ENCODE measurements around the gene REX1BD. TPM values are rescaled to one million over a fixed set of nuclear protein-coding genes. Genes with fewer than 3 reads are reported as not detected.

The REX1BD gene
- total and polyA plus RNA-seq, 2 donors (not counting 3 experiments of a cell fraction or from before 2014, with no cell fraction given): 64.4 to 90.9 TPM

DNA sequence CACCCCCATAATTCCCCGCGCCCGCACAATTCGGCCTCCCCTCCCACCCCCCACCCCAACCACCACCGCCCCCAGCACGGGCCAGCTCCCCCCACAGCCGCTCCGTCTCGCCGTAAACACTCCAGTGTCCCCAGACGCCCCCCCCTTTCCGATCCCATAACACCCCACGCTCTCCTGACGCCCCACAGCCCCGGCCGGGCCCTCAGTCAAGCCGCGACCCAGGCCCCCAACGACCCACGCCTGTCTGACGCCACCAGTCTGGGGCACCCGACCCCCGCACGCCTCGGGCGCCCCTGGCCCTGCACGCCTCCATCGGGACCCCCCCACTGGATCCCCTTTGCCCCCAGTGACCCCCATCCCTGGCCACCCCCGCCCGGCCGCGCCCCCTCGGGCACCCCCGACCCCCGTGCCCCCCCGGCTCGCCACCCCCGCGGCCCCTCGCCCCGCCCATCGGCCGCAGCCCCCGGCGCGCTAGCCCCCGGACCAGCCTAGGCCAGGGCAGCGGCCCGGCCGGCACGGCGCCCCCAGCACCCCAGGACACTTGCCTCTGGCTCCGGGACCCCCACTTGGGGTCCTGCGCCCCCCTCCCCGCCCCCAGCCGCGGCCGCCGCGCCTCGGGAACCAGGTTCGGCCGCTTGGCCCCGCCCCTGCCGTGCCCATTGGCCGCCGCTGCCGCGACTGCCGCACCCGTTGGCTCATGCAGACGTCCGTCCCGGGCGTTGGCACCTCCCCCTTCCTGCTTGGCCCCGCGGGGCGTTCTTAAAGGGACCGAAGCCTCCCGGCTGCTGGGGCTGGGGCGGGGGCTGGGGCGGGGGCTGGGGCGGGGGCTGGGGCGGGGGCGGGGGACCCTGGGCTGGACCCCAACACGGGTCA is 45.4 kb upstream of the REX1BD start, which contains the start of gene FKBP8:
FKBP8 (minus strand) TSS at position 633 of the 873 bp plus-strand sequence. CDS start 1,603 bp downstream, outside the sequence.
- intact Hi-C loops (cut with micrococcal nuclease) (loop anchor here (1.0 kb wide), 1 partner anchor 28 kb away; the partner anchor contains the start of gene UBA52), dilution Hi-C loops (cut with MboI; ENCODE audit: extremely low pct_ligation_motif_present, low sequenced_read_pairs) (no loop called here)
- no peak for TF ChIP-seq JUN (IDR thresholded peaks at IDR 0.05; ENCODE audit: borderline replicate concordance, insufficient read depth, insufficient read length, low read depth)
- TF ChIP-seq, protein P1, sequence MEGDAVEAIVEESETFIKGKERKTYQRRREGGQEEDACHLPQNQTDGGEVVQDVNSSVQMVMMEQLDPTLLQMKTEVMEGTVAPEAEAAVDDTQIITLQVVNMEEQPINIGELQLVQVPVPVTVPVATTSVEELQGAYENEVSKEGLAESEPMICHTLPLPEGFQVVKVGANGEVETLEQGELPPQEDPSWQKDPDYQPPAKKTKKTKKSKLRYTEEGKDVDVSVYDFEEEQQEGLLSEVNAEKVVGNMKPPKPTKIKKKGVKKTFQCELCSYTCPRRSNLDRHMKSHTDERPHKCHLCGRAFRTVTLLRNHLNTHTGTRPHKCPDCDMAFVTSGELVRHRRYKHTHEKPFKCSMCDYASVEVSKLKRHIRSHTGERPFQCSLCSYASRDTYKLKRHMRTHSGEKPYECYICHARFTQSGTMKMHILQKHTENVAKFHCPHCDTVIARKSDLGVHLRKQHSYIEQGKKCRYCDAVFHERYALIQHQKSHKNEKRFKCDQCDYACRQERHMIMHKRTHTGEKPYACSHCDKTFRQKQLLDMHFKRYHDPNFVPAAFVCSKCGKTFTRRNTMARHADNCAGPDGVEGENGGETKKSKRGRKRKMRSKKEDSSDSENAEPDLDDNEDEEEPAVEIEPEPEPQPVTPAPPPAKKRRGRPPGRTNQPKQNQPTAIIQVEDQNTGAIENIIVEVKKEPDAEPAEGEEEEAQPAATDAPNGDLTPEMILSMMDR (IDR thresholded peaks at IDR 0.05; ENCODE audit: extremely low read depth in 1 of 2, insufficient read depth in 1 of 2, low read depth in 1 of 2, low read length in 2 of 2): no peak
- Histone ChIP-seq H3K27ac (ENCODE audit: insufficient read depth, low read depth, low read length) (peak within 1 kb of the TSS; percentile 12), H3K4me1 (ENCODE audit: control insufficient read depth, extremely low read depth, insufficient read depth, low read length) (peaks cover 12% of the 10 kb centered on the region), H3K36me3 (ENCODE audit: control insufficient read depth in 2 of 2, extremely low read depth in 1 of 2, insufficient read depth in 2 of 2, low read length in 2 of 2) (peaks cover 3 to 17% of the 10 kb centered on the region in 2 experiments), H3K4me2 (ENCODE audit: insufficient read depth, low read length) (peak within 1 kb of the TSS; percentile 88), H2AFZ (ENCODE audit: low read depth, low read length) (peak within 1 kb of the TSS; percentile 74), H3K79me2 (ENCODE audit: control insufficient read depth, insufficient read depth, low read length) (peaks cover 12% of the 10 kb centered on the region), H3K4me3 (replicated peaks in 1 of 3; ENCODE audit: insufficient read depth in 1 of 3, low read depth in 1 of 3, low read length in 3 of 3) (peak within 1 kb of the TSS; percentile 61 to 85 (median 76)), H3K9me1 (replicated peaks; ENCODE audit: control insufficient read depth, extremely low read depth, insufficient read depth, low read length) (no peaks in the 10 kb centered on the region), H3K27me3 (ENCODE audit: control insufficient read depth in 2 of 2, insufficient read depth in 2 of 2, low read length in 2 of 2) (no peaks in the 10 kb centered on the region), H3K9me3 (replicated peaks; ENCODE audit: control insufficient read depth, insufficient read depth, low read length) (no peaks in the 10 kb centered on the region), H4K20me1 (replicated peaks; ENCODE audit: control insufficient read depth, extremely low read depth, insufficient read depth, low read length) (no peaks in the 10 kb centered on the region), H3K9ac (replicated peaks; ENCODE audit: extremely low read depth, insufficient read depth, low read length) (peak within 1 kb of the TSS; percentile 67)
- CTCF ChIA-PET: interaction anchor here (1.2 to 1.3 kb wide), 3 partner anchors 15 to 304 kb away, joined by 3 to 4 read pairs (median 3); no protein-coding TSS in a partner anchor
- FAIRE-seq: peak; percentile 81
- POLR2A ChIA-PET: no interaction called here
- BruUV-seq (replicated peaks): no TSS peak
- DNase-seq (ENCODE audit: low read depth, low spot score): peak; percentile 87
